Right lobe of liver (tissue), 6 donors: Measurements from ENCODE around the gene ADH5. TPM values are rescaled to one million over a fixed set of nuclear protein-coding genes. Genes with fewer than 3 reads are reported as not detected.
A peak's percentile ranks its signal among the peaks of the same experiment; 100 is the strongest.

Source experiments
- ATAC-seq, 4 donors: fragments of 200-7000 bp; cut with Tn5 transposase; one replicate each; pipeline ENCODE4 v1.9.1; 2020; ENCODE audit warnings: mild to moderate bottlenecking in 4 of 4, moderate library complexity in 4 of 4
- DNase-seq, 3 donors: peaks; one replicate each; pipeline ENCODE4 v3.0.0-alpha.2; 2020
- H3K27ac ChIP-seq, 3 donors: fragments of 200-600 bp; one replicate each; pipeline ENCODE4 v1.8.0; 2022
- H3K27me3 ChIP-seq, 2 donors: fragments of 200-600 bp; one replicate each; pipeline ENCODE4 v1.8.0; 2022
- H3K36me3 ChIP-seq, 4 donors: fragments of 200-600 bp; sonication (generic) in 1 of 4; one replicate each; pipeline versions ENCODE4 v1.5.1 to v1.8.0; 2017 to 2022; ENCODE audit warnings: control low read depth in 1 of 4
- H3K4me1 ChIP-seq, 4 donors: fragments of 200-600 bp; sonication (generic) in 1 of 4; one replicate each; pipeline versions ENCODE4 v1.5.1 to v1.8.0; 2017 to 2022; ENCODE audit warnings: control low read depth in 1 of 4
- H3K4me3 ChIP-seq, 3 donors: fragments of 200-600 bp; one replicate each; pipeline ENCODE4 v1.8.0; 2022
- H3K9me3 ChIP-seq, 4 donors: fragments of 200-600 bp; sonication (generic) in 1 of 4; one replicate each; pipeline versions ENCODE4 v1.5.1 to v1.8.0; 2017 to 2022; ENCODE audit warnings: control low read depth in 1 of 4
- POLR2A ChIP-seq: fragments of 450-650 bp; IDR thresholded peaks from one replicate; pipeline ENCODE4 v1.6.1; 2017; ENCODE audit warnings: antibody characterized with exemption, mild to moderate bottlenecking
- WGBS: methylation state at CpG from one replicate; pipeline ENCODE4 v1.1.6; 2018; ENCODE audit warnings: low coverage, low lambda C conversion rate; ENCODE audit not compliant: insufficient coverage; ENCODE audit errors: missing lambda C conversion rate; 5-methylcytosine and 5-hydroxymethylcytosine counted together
- intact Hi-C, 2 donors: fragments of 100-400 bp; cut with DNase I; formaldehyde crosslinking; loops; one replicate each; pipeline versions ENCODE4 v1.11.2 to v1.14.1; 2022
- total RNA-seq, 6 experiments: library from RNA; depleted of rRNA in 2 of 6; stranded (reverse); fragments of >200 nt in 2 of 6; fragmentation: NEBNext Ultra II Directional in 3 of 6; extraction: Animal tissue kit (Norgen Biotek cat#: 25700) in 3 of 6; gene quantifications; one replicate each; pipeline versions ENCODE4 v1.1.0 to v1.2.4, GENCODE V29; 2016 to 2023
- TF ChIP-seq, protein P1 (sequence below), 4 donors: fragments of 200-600 bp in 3 of 4; fragments of 450-650 bp in 1 of 4; IDR thresholded peaks; one replicate each; pipeline versions ENCODE4 v1.5.1 to v1.8.0; 2016 to 2022; ENCODE audit warnings: antibody characterized with exemption in 4 of 4, mild to moderate bottlenecking in 2 of 4
- donor health status: DM: no; HTN: yes; CAD: no.
- donor health status: DM: no; HTN: no; CAD: no.
- donor health status: DM: no; HTN: no; CAD: no.
- donor health status: DM: no; HTN: yes; CAD: no.
- donor health status: DM: no; HTN: yes; CAD: no.

The ADH5 gene
- total RNA-seq, 6 experiments from 2014 or later: 109 to 170 (median 131) TPM

GRCh38 chr4:99079625-99080295, 8.8 kb downstream of the ADH5 start:
- no peak for ATAC-seq
- no peaks in the 10 kb centered on the region for H3K27me3 ChIP-seq
- peaks cover 0 to 14% (median 0%) of the 10 kb centered on the region in 4 donors for H3K4me1 ChIP-seq
- 76% methylated on average over 5 of the region's 5 CpGs for WGBS
- TF ChIP-seq POLR2A: no peak
- TF ChIP-seq, protein P1, sequence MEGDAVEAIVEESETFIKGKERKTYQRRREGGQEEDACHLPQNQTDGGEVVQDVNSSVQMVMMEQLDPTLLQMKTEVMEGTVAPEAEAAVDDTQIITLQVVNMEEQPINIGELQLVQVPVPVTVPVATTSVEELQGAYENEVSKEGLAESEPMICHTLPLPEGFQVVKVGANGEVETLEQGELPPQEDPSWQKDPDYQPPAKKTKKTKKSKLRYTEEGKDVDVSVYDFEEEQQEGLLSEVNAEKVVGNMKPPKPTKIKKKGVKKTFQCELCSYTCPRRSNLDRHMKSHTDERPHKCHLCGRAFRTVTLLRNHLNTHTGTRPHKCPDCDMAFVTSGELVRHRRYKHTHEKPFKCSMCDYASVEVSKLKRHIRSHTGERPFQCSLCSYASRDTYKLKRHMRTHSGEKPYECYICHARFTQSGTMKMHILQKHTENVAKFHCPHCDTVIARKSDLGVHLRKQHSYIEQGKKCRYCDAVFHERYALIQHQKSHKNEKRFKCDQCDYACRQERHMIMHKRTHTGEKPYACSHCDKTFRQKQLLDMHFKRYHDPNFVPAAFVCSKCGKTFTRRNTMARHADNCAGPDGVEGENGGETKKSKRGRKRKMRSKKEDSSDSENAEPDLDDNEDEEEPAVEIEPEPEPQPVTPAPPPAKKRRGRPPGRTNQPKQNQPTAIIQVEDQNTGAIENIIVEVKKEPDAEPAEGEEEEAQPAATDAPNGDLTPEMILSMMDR (IDR thresholded peaks at IDR 0.05): no peak
- H3K4me3 ChIP-seq: no peak overlapping the region
- no peak overlapping the region for H3K27ac ChIP-seq
- no peaks in the 10 kb centered on the region for H3K9me3 ChIP-seq
- peaks cover 0 to 80% (median 29%) of the 10 kb centered on the region in 4 donors for H3K36me3 ChIP-seq
- DNase-seq: no peak
- intact Hi-C loops: no loop called here

- no peak for TF ChIP-seq POLR2A
- TF ChIP-seq, protein P1 (IDR thresholded peaks at IDR 0.05): no peak
- H3K27me3 ChIP-seq: no peaks in the 10 kb centered on the region
- peaks cover 0 to 17% (median 0%) of the 10 kb centered on the region in 4 donors for H3K4me1 ChIP-seq
- WGBS: 51% methylated on average over 5 of the region's 5 CpGs
- peak; percentile 70 to 94 (median 75) for ATAC-seq
- no peaks in the 10 kb centered on the region for H3K9me3 ChIP-seq
- H3K4me3 ChIP-seq: no peak overlapping the region
- H3K36me3 ChIP-seq: peaks cover 0 to 78% (median 29%) of the 10 kb centered on the region in 4 donors
- DNase-seq: no peak
- intact Hi-C loops: no loop called here
- H3K27ac ChIP-seq: no peak overlapping the region
Measured at GRCh38 chr4:99078931-99079624, 9.5 kb downstream of the ADH5 start.

DNA sequence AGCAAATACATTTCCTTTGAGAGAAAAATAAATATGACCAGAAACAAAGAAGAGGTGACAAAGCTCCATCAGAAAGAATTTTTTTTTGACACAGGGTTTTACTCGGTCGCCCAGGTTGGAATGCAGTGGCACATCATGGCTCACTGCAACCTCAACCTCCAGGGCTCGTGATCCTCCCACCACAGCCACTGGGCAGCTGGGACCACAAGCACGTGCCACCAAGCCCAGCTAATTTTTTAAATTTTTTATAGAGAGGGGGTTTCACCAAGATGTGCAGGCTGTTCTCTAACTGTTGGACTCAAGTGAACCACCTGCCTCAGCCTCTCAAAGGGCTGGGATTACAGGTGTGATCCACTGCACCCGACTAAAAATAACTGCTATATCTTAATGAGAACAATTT, 10.3 kb downstream of the ADH5 start:
- Histone ChIP-seq H3K4me1 (peaks cover 0 to 17% (median 0%) of the 10 kb centered on the region in 4 donors), H3K27ac (no peak overlapping the region), H3K36me3 (peaks cover 0 to 78% (median 29%) of the 10 kb centered on the region in 4 donors), H3K27me3 (no peaks in the 10 kb centered on the region), H3K4me3 (no peak overlapping the region), H3K9me3 (no peaks in the 10 kb centered on the region)
- TF ChIP-seq, protein P1 (IDR thresholded peaks at IDR 0.05): no peak
- TF ChIP-seq POLR2A: no peak
- ATAC-seq (no peak), DNase-seq (no peak)
- 80% methylated on average over 5 of the region's 5 CpGs for WGBS
- intact Hi-C loops: no loop called here

DNA sequence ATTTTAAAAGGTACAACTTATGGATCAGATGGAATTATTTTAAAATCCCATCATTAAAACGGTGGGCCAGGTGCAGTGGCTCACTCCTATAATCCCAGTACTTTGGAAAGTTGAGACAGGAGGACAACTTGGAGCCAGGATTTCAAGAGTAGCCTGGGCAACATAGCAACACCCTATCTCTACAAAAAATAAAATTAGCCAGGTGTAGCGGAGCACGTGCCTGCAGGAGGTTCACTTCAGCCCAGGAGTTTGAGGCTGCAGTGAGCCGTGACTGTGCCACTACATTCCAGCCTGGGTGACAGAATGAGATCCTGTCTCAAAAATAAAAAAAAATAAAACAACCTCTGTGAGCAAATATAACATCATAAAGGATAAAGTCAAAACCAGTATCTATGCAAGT, 11.4 kb downstream of the ADH5 start:
- intact Hi-C loops: no loop called here
- Histone ChIP-seq H3K27me3 (no peaks in the 10 kb centered on the region), H3K9me3 (no peaks in the 10 kb centered on the region), H3K27ac (no peak overlapping the region), H3K4me1 (peaks cover 0 to 17% (median 0%) of the 10 kb centered on the region in 4 donors), H3K36me3 (peaks cover 0 to 75% (median 29%) of the 10 kb centered on the region in 4 donors), H3K4me3 (no peak overlapping the region)
- no peak for DNase-seq
- WGBS: 92% methylated on average over 2 of the region's 4 CpGs
- no peak for ATAC-seq
- TF ChIP-seq, protein P1 (IDR thresholded peaks at IDR 0.05): no peak
- TF ChIP-seq POLR2A: no peak
